GM12878 (cell line): ENCODE results near the gene RTEL1. TPM values are rescaled to one million over a fixed set of nuclear protein-coding genes. Genes with fewer than 3 reads are reported as not detected.

Experiments used
- ATAC-seq: fragments of 200-7000 bp; cut with Tn5 transposase; 3 replicates; pipeline ENCODE4 v1.9.1; 2020; ENCODE audit warnings: mild to moderate bottlenecking, moderate library complexity
- BruUV-seq: library from RNA; stranded (reverse); fragments of 400-500 nt; replicated peaks from 2 replicates; lab custom pipeline; 2021; lab: Mats Ljungman, UMichigan
- CTCF ChIA-PET: fragments of 300-600 bp; sonication (Branson Sonifier 250); formaldehyde crosslinking; extraction: SDS; loops from one replicate; lab custom pipeline; 2021; ENCODE audit warnings: inconsistent platforms; lab: Yijun Ruan, JAX
- POLR2A ChIA-PET: fragments of 350-600 bp; formaldehyde crosslinking; extraction: SDS; loops from one replicate; lab custom pipeline; 2021; ENCODE audit warnings: inconsistent platforms; lab: Charles Lee
- RAD21 ChIA-PET: fragments of 300-600 bp; sonication (Branson Sonifier 250); formaldehyde crosslinking; loops from one replicate; lab custom pipeline; 2023; ENCODE audit warnings: antibody characterized with exemption; ENCODE audit not compliant: unreplicated experiment; lab: Charles Lee
- SMC1A ChIA-PET: fragments of 300-600 bp; sonication (Branson Sonifier 250); formaldehyde crosslinking; loops from one replicate; lab custom pipeline; 2023; ENCODE audit not compliant: unreplicated experiment, uncharacterized antibody; lab: Charles Lee
- DNase-seq: peaks from one replicate; pipeline ENCODE4 v3.0.0-alpha.2; 2011; ENCODE audit warnings: low read depth, low spot score
- FAIRE-seq: peaks from 3 replicates; lab custom pipeline; 2011; peaks lifted over from hg19 to GRCh38; lab: Jason Lieb, UNC
- H2AFZ ChIP-seq: 2 replicates; pipeline ENCODE4 v1.6.0; 2011; ENCODE audit warnings: low read depth, low read length, control low read depth; ENCODE audit not compliant: control insufficient read depth
- H3K27ac ChIP-seq: 2 replicates; pipeline ENCODE4 v1.5.1; 2011; ENCODE audit warnings: control low read depth; ENCODE audit not compliant: control insufficient read depth, insufficient read depth
- H3K27me3 ChIP-seq, 2 experiments: replicated peaks in 1 of 2; 2 replicates each; pipeline versions ENCODE4 v1.6.0 to v1.6.1; 2011; ENCODE audit warnings: low read length in 1 of 2; ENCODE audit not compliant: control insufficient read depth in 2 of 2, insufficient read depth in 2 of 2
- H3K36me3 ChIP-seq, 2 experiments: 2 replicates each; pipeline ENCODE4 v1.5.1; 2011; ENCODE audit warnings: low read length in 1 of 2; ENCODE audit not compliant: control insufficient read depth in 2 of 2, insufficient read depth in 2 of 2
- H3K4me1 ChIP-seq: 2 replicates; pipeline ENCODE4 v1.6.1; 2011; ENCODE audit warnings: mild to moderate bottlenecking, low read length, moderate library complexity, mixed read lengths; ENCODE audit not compliant: control insufficient read depth, insufficient read depth
- H3K4me2 ChIP-seq: 2 replicates; pipeline ENCODE4 v1.6.0; 2011; ENCODE audit warnings: control low read depth; ENCODE audit not compliant: control insufficient read depth, insufficient read depth
- H3K4me3 ChIP-seq: fragments of 200-600 bp; sonication (generic); 2 replicates; pipeline ENCODE4 v1.5.1; 2016
- H3K79me2 ChIP-seq: 2 replicates; pipeline ENCODE4 v1.6.0; 2011; ENCODE audit warnings: low read length; ENCODE audit not compliant: control insufficient read depth, insufficient read depth
- H3K9ac ChIP-seq: 2 replicates; pipeline ENCODE4 v1.8.0; 2011; ENCODE audit warnings: low read length, control low read depth, mixed read lengths; ENCODE audit not compliant: control insufficient read depth, insufficient read depth
- H3K9me3 ChIP-seq: replicated peaks from 3 replicates; pipeline ENCODE4 v1.5.1; 2011; ENCODE audit warnings: mild to moderate bottlenecking, low read length; ENCODE audit not compliant: control insufficient read depth, insufficient read depth
- H4K20me1 ChIP-seq: 2 replicates; pipeline ENCODE4 v1.6.0; 2011; ENCODE audit not compliant: control insufficient read depth, insufficient read depth
- BHLHE40 ChIP-seq, 2 experiments: fragments of 450-650 bp in 1 of 2; IDR thresholded peaks; 2 replicates each; pipeline ENCODE4 v1.6.1; 2011 to 2017; ENCODE audit warnings: low read depth in 2 of 2, borderline replicate concordance in 1 of 2, improper control_type of control experiment in 1 of 2, low read length in 1 of 2, mild to moderate bottlenecking in 1 of 2
- CEBPZ ChIP-seq: fragments of 150-350 bp; IDR thresholded peaks from 2 replicates; pipeline ENCODE4 v1.6.1; 2016; ENCODE audit warnings: low read depth, low read length
- ELK1 ChIP-seq: IDR thresholded peaks from 2 replicates; pipeline ENCODE4 v1.6.1; 2012; ENCODE audit warnings: low read depth, low read length, improper control_type of control experiment
- TCF7 ChIP-seq: IDR thresholded peaks from 2 replicates; pipeline ENCODE4 v1.6.1; 2014; ENCODE audit warnings: antibody characterized with exemption, borderline replicate concordance
- ZNF384 ChIP-seq: IDR thresholded peaks from 2 replicates; pipeline ENCODE4 v1.6.1; 2012; ENCODE audit warnings: low read depth, mild to moderate bottlenecking, low read length, improper control_type of control experiment, borderline replicate concordance
- WGBS: methylation state at CpG from one replicate; pipeline ENCODE4 v1.1.6; 2016; ENCODE audit warnings: low lambda C conversion rate; ENCODE audit not compliant: insufficient replicate concordance, insufficient coverage; ENCODE audit errors: missing lambda C conversion rate; 5-methylcytosine and 5-hydroxymethylcytosine counted together
- in situ Hi-C: fragments of 300-500 bp; cut with MboI; formaldehyde crosslinking; loops from 9 replicates; pipeline ENCODE4 v1.14.3; 2018; ENCODE audit warnings: mixed read lengths
- intact Hi-C: fragments of 100-400 bp; cut with micrococcal nuclease; formaldehyde crosslinking; loops from one replicate; pipeline ENCODE4 v1.14.2; 2022; ENCODE audit not compliant: unreplicated experiment
- polyA plus RNA-seq, 11 experiments: library from polyadenylated mRNA; depleted of rRNA in 4 of 11; unstranded in 6 of 11; stranded (reverse) in 5 of 11; fragments of >200 nt; fragmentation: Nextera tagmentation in 4 of 11; fragmentation: Illumina TruSeq in 1 of 11; extraction: Ambion mirVana in 4 of 11; extraction: Trizol in 1 of 11; gene quantifications; 1 replicate in 1 of 11; 2 replicates in 10 of 11; pipeline versions ENCODE4 v1.2.1 to v1.2.3, GENCODE V29; 2011 to 2016; ENCODE audit warnings: inconsistent platforms in 2 of 11, missing spikeins in 2 of 11, low read depth in 1 of 11
- total RNA-seq, 4 experiments: library from RNA; depleted of rRNA in 3 of 4; stranded (reverse); fragments of >200 nt in 3 of 4; fragmentation: Illumina TruSeq in 1 of 4; extraction: Trizol in 1 of 4; gene quantifications; 2 replicates each; pipeline versions ENCODE4 v1.2.1 to v1.2.3, GENCODE V29; 2013 to 2021
- TF ChIP-seq, protein P1 (sequence below): fragments of 450-650 bp; IDR thresholded peaks from 2 replicates; pipeline ENCODE4 v1.6.1; 2017; ENCODE audit warnings: mild to moderate bottlenecking

The RTEL1 gene
- total and polyA plus RNA-seq, 10 of the 15 experiments (the other 5 are each of a cell fraction or from before 2014, with no cell fraction given): 0.40 to 37.2 (median 15.6) TPM; not detected in 1

DNA sequence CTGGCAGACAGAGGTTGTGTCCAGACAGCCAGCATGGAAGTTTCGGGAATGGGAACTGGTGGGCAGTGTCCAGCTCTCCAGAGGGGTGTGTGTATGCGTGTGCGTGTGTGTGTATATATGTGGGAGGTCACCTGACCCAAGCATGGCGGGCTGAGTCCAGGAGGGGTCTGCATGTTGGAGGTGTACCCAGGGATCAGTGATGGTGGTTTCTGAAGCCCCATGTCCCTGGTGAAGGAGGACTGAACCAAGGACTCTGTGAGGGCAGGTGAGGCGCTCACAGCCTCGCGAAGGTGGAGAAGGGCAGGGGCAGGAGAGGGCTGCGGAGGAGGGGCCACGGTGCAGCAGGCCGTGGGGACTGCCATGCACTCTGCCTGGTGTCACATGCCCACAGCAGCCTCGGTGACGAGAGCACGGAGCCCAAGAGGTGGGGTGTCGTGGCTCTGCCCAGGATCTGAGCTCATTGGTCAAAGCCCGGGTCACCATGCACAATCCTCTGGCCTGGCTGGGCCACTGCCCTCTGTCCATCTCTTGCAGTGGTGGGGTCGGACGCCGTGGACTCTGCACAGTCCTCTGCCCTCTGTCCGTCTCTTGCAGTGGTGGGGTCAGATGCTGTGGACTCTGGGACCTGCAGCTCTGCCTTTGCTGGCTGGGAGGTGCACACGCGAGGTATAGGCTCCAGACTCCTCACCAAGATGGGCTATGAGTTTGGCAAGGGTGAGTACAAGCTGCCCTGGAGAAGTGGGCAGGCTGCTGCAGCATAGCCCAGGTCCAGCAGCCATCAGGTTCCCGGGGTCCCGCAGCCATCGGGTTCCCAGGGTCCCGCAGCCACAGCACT is 76.2 kb downstream of the RTEL1 start (continued):
- TF ChIP-seq CEBPZ: no peak

- Histone ChIP-seq H3K36me3 (peaks cover 8 to 25% of the 10 kb centered on the region in 2 experiments; a peak in 3 of 4 replicates), H3K27me3 (no peaks in the 10 kb centered on the region), H3K79me2 (peaks cover 29% of the 10 kb centered on the region), H4K20me1 (no peaks in the 10 kb centered on the region), H2AFZ (no peak overlapping the region), H3K9me3 (0 out of 3 replicates have a peak, but pooled peaks cover under 1% of the 10 kb centered on the region), H3K4me1 (peaks cover 44% of the 10 kb centered on the region), H3K9ac (no peak overlapping the region), H3K4me2 (no peak overlapping the region), H3K4me3 (no peak overlapping the region), H3K27ac (no peak overlapping the region)
- ATAC-seq: no peak
- in situ Hi-C loops: no loop called here
- ChIA-PET SMC1A (interaction anchor here (1.2 to 1.5 kb wide), 3 partner anchors 8 to 37 kb away, joined by 3 to 4 read pairs (median 4); no protein-coding TSS in a partner anchor), CTCF (interaction anchor here (1.3 to 2.9 kb wide), 2 partner anchors 28 to 93 kb away, joined by 5 to 28 read pairs; partner anchors contain the start of genes ARFRP1 and ZGPAT), RAD21 (interaction anchor here (1.3 to 4.2 kb wide), 5 partner anchors 7 to 198 kb away, joined by 3 to 32 read pairs (median 5); partner anchors contain the start of genes ARFRP1, PTK6 and ZGPAT), POLR2A (interaction anchor here (1.4 to 2.1 kb wide), 2 partner anchors 29 to 130 kb away, joined by 4 to 6 read pairs; partner anchors contain the start of gene TPD52L2)
- TF ChIP-seq ELK1: no peak
- no peak for TF ChIP-seq ZNF384
- TF ChIP-seq, protein P1, sequence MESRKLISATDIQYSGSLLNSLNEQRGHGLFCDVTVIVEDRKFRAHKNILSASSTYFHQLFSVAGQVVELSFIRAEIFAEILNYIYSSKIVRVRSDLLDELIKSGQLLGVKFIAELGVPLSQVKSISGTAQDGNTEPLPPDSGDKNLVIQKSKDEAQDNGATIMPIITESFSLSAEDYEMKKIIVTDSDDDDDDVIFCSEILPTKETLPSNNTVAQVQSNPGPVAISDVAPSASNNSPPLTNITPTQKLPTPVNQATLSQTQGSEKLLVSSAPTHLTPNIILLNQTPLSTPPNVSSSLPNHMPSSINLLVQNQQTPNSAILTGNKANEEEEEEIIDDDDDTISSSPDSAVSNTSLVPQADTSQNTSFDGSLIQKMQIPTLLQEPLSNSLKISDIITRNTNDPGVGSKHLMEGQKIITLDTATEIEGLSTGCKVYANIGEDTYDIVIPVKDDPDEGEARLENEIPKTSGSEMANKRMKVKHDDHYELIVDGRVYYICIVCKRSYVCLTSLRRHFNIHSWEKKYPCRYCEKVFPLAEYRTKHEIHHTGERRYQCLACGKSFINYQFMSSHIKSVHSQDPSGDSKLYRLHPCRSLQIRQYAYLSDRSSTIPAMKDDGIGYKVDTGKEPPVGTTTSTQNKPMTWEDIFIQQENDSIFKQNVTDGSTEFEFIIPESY: no peak
- TF ChIP-seq BHLHE40 (IDR thresholded peaks at IDR 0.05; ENCODE audit: borderline replicate concordance in 1 of 2, low read depth in 2 of 2, low read length in 1 of 2): no peak
- TF ChIP-seq TCF7: no peak
- intact Hi-C loops: no loop called here
- no peak for DNase-seq
- WGBS: 97% methylated on average over 48 of the region's 48 CpGs
- FAIRE-seq: no peak
- TSS peak; percentile 53 for BruUV-seq
Measured at GRCh38 chr20:63734946-63735858, 77.1 kb downstream of the RTEL1 start.
